Activated T-cell treated with anti-CD3 and anti-CD28 coated beads for 1 hour (primary cell): Measurements from ENCODE around the gene PUS3.
A peak's percentile ranks its signal among the peaks of the same experiment; 100 is the strongest.
"Not testable (repeated sequence)": the region's sequence is repeated elsewhere in the genome, so short reads cannot be mapped to it uniquely, and the experiment has no call there.

Experiments used
- DNase-seq: peaks from one replicate; pipeline ENCODE4 v3.0.0-alpha.2; 2020; ENCODE audit warnings: low read depth

PUS3 gene

GRCh38 chr11:125921042-125921441 lies 18.0 kb upstream of the PUS3 start:
- DNase-seq: no peak

GRCh38 chr11:125918140-125918840 lies 15.3 kb upstream of the PUS3 start:
- DNase-seq: no peak

- no peak for DNase-seq
Observed at GRCh38 chr11:125916683-125917347, 13.8 kb upstream of the PUS3 start.

GRCh38 chr11:125914601-125915000 lies 11.6 kb upstream of the PUS3 start:
- not testable (repeated sequence) for DNase-seq

- DNase-seq: no peak
Observed at GRCh38 chr11:125910226-125910849, 7.3 kb upstream of the PUS3 start.

- no peak for DNase-seq
Observed at GRCh38 chr11:125904678-125905077, 1.7 kb upstream of the PUS3 start.

- DNase-seq: no peak
Observed at GRCh38 chr11:125903711-125904659, 979 bp upstream of the PUS3 start, which contains the start of gene DDX25. TSS of gene DDX25 (plus strand) at chr11:125904508. CDS start at chr11:125904518, 10 bp downstream.

GRCh38 chr11:125902277-125902926 lies 604 bp downstream of the PUS3 start:
- no peak for DNase-seq

- DNase-seq: no peak
Observed at GRCh38 chr11:125901872-125902271, 1.1 kb downstream of the PUS3 start.

- no peak for DNase-seq
Observed at GRCh38 chr11:125892994-125893393, 10.0 kb downstream of the PUS3 start.

- DNase-seq: no peak
Observed at GRCh38 chr11:125892071-125892470, 10.9 kb downstream of the PUS3 start.

GRCh38 chr11:125890447-125891100 lies 12.4 kb downstream of the PUS3 start:
- DNase-seq: no peak

- peak; percentile 86 for DNase-seq
Observed at GRCh38 chr11:125887373-125888324, 15.4 kb downstream of the PUS3 start, which contains the start of gene HYLS1. TSS of gene HYLS1 (plus strand) at chr11:125887668. CDS start at chr11:125899369, 11,701 bp downstream.

- peak; percentile 25 for DNase-seq
Observed at GRCh38 chr11:125886997-125887372, 16.0 kb downstream of the PUS3 start.

- no peak for DNase-seq
Observed at GRCh38 chr11:125883375-125883774, 19.6 kb downstream of the PUS3 start.

- no peak for DNase-seq
Observed at GRCh38 chr11:125881291-125881690, 21.7 kb downstream of the PUS3 start.

GRCh38 chr11:125874556-125875124 lies 28.4 kb downstream of the PUS3 start:
- DNase-seq: peak; percentile 17

- DNase-seq: no peak
Observed at GRCh38 chr11:125873881-125874555, 29.0 kb downstream of the PUS3 start.

- DNase-seq: no peak
Observed at GRCh38 chr11:125872138-125872491, 30.9 kb downstream of the PUS3 start.
